ENCODE measurements around the gene IRF9. TPM values are rescaled to one million over a fixed set of nuclear protein-coding genes. Genes with fewer than 3 reads are reported as not detected.

The IRF9 gene
- total and polyA plus RNA-seq, 8 donors = 1.4 to 143 (median 78.2) TPM

- H3K27ac ChIP-seq = peak overlapping the region in 1 of 5 donors; percentile 38
- DNase-seq = no peak
- TF ChIP-seq POLR2A (IDR thresholded peaks at IDR 0.05) (no peak), POLR2AphosphoS5 (IDR thresholded peaks at IDR 0.05) (no peak), EP300 (IDR thresholded peaks at IDR 0.05) (no peak)
- TF ChIP-seq, protein P1, sequence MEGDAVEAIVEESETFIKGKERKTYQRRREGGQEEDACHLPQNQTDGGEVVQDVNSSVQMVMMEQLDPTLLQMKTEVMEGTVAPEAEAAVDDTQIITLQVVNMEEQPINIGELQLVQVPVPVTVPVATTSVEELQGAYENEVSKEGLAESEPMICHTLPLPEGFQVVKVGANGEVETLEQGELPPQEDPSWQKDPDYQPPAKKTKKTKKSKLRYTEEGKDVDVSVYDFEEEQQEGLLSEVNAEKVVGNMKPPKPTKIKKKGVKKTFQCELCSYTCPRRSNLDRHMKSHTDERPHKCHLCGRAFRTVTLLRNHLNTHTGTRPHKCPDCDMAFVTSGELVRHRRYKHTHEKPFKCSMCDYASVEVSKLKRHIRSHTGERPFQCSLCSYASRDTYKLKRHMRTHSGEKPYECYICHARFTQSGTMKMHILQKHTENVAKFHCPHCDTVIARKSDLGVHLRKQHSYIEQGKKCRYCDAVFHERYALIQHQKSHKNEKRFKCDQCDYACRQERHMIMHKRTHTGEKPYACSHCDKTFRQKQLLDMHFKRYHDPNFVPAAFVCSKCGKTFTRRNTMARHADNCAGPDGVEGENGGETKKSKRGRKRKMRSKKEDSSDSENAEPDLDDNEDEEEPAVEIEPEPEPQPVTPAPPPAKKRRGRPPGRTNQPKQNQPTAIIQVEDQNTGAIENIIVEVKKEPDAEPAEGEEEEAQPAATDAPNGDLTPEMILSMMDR (IDR thresholded peaks at IDR 0.05) = no peak
- H3K36me3 ChIP-seq = peaks cover 5 to 28% (median 25%) of the 10 kb centered on the region in 4 donors
- H3K4me1 ChIP-seq = peaks cover 31 to 70% (median 67%) of the 10 kb centered on the region in 4 donors
- intact Hi-C loops (cut with DNase I; ENCODE audit: low total_unique reads) = no loop called here
- H3K27me3 ChIP-seq = no peaks in the 10 kb centered on the region
- H3K9me3 ChIP-seq = no peaks in the 10 kb centered on the region
- no peak overlapping the region for H3K4me3 ChIP-seq
- WGBS, 5 donors = 80 to 92% (median 91%) methylated on average over 1 of the region's 1 CpG
Observed at GRCh38 chr14:24144451-24144850, 16.6 kb upstream of the IRF9 start.

- Histone ChIP-seq H3K27me3 (no peaks in the 10 kb centered on the region), H3K27ac (peak overlapping the region; percentile 91 to 98 (median 97)), H3K36me3 (peaks cover 5 to 33% (median 30%) of the 10 kb centered on the region in 4 donors), H3K9me3 (no peaks in the 10 kb centered on the region), H3K4me1 (peaks cover 31 to 70% (median 63%) of the 10 kb centered on the region in 4 donors), H3K4me3 (peak overlapping the region in 2 of 4 donors; percentile 76 to 84)
- 82 to 96% (median 93%) methylated on average over 2 of the region's 2 CpGs for whole genome bisulfite sequencing, 5 donors
- no peak for TF ChIP-seq POLR2A (IDR thresholded peaks at IDR 0.05)
- no peak for TF ChIP-seq EP300 (IDR thresholded peaks at IDR 0.05)
- TF ChIP-seq, protein P1 (IDR thresholded peaks at IDR 0.05) = no peak
- TF ChIP-seq POLR2AphosphoS5 (IDR thresholded peaks at IDR 0.05) = no peak
- intact Hi-C loops (cut with DNase I; ENCODE audit: low total_unique reads) = no loop called here
- no peak for DNase-seq
Observed at GRCh38 chr14:24145219-24145618, 15.8 kb upstream of the IRF9 start.

DNA sequence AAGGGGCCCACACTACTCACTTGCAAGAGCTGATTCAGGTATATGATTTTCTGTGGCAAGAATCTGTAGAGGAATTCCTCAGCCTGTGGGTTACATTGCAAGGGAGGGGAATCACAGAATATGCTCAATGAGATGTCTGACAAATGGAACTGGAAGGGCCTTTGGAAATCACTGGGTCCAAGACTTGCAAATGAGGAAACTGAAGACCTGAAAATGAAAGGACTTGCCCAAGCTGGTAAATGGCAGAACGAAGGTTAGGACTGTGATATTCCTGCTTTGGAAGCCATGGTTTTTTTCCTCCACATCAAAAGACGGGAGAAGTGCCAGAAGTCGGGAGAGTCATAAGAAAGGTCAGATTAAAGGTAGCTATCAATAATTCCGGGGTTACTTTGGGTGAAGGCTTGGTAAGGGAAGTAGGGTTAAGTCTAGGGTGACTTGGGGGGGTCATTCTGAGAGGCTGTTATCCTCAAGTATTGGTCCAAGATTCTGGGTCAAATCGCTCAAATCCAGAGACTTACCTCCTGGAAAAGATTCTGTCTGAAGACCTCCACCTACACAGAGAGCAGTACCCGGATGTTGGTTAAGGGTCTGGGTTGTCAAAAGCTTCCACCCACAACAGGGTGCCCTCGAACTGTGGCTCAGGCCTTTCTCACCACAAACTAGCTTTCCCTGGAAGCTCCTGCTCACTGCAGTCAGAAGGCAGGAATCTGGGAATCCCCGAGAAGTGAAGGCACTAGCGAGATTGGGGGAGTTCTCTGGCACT, 15.2 kb upstream of the IRF9 start:
- Histone ChIP-seq H3K27me3 (no peaks in the 10 kb centered on the region), H3K4me1 (peaks cover 31 to 70% (median 57%) of the 10 kb centered on the region in 4 donors), H3K36me3 (peaks cover 10 to 40% (median 37%) of the 10 kb centered on the region in 4 donors), H3K9me3 (no peaks in the 10 kb centered on the region), H3K4me3 (peak overlapping the region; percentile 76 to 96 (median 88)), H3K27ac (peak overlapping the region; percentile 91 to 98 (median 97))
- TF ChIP-seq POLR2AphosphoS5 (IDR thresholded peaks at IDR 0.05) (no peak), EP300 (IDR thresholded peaks at IDR 0.05) (no peak), POLR2A (IDR thresholded peaks at IDR 0.05) (no peak)
- TF ChIP-seq, protein P1 (IDR thresholded peaks at IDR 0.05) = no peak
- 4 to 10% (median 7%) methylated on average over 6 to 9 of the region's 9 CpGs for WGBS, 5 donors
- intact Hi-C loops (cut with DNase I; ENCODE audit: low total_unique reads) = no loop called here
- no peak for DNase-seq

DNA sequence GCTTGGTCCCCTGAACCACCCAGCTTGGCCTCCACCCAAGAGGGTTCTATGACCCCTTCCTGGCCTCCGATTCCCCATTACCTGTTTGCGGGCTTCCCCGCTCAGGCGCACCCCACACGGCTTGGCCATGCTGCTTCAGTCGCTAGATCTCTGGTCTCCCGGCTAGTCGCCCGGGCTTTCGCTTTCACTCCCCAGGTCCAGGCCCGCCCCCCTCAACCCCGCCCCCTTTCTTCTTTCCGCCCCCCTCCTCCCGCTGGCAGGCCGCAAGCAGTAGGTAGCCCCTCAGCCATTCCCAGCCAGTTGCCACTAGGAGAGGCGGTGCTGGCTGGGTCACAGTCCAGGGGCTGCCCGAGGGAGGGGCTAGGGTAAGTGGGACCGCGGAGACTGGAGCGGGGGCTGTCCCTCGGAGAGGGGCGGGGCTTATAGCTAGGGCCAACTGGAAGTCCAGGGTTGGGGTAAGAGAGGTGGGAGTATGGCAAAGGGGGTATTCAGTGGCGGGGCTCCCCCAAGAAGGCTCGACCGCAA, 14.6 kb upstream of the IRF9 start, which contains the start of gene PSME2:
TSS of gene PSME2 (minus strand) at position 158 of the 525 bp plus-strand sequence. CDS start at position 129, 29 bp downstream.
- no peaks in the 10 kb centered on the region for H3K9me3 ChIP-seq
- peak within 1 kb of the TSS; percentile 76 to 96 (median 88) for H3K4me3 ChIP-seq
- DNase-seq = peak; percentile 95 to 98
- 0 to 2% (median 1%) methylated on average over 24 to 25 of the region's 25 CpGs for WGBS, 5 donors
- H3K27me3 ChIP-seq = no peaks in the 10 kb centered on the region
- H3K36me3 ChIP-seq = peaks cover 16 to 46% (median 43%) of the 10 kb centered on the region in 4 donors
- TF ChIP-seq POLR2A (IDR thresholded peaks at IDR 0.05) (no peak), POLR2AphosphoS5 (IDR thresholded peaks at IDR 0.05) (peak in 2 of 3 donors; percentile 70 to 72), EP300 (IDR thresholded peaks at IDR 0.05) (no peak)
- TF ChIP-seq, protein P1 (IDR thresholded peaks at IDR 0.05) = no peak
- H3K27ac ChIP-seq = peak within 1 kb of the TSS; percentile 91 to 98 (median 97)
- peaks cover 31 to 69% (median 55%) of the 10 kb centered on the region in 4 donors for H3K4me1 ChIP-seq
- intact Hi-C loops (cut with DNase I; ENCODE audit: low total_unique reads) = no loop called here

Data from stomach (tissue), 9 donors.